Caco-2 (cell line): ENCODE results near the gene KBTBD13. TPM values are rescaled to one million over a fixed set of nuclear protein-coding genes. Genes with fewer than 3 reads are reported as not detected.

Source experiments
- BruUV-seq: library from RNA; stranded (reverse); fragments of 400-500 nt; replicated peaks from 2 replicates; lab custom pipeline; 2021; lab: Mats Ljungman, UMichigan
- CTCF ChIA-PET: fragments of 300-600 bp; sonication (Branson Sonifier 250); formaldehyde crosslinking; loops from one replicate; lab custom pipeline; 2022; ENCODE audit warnings: antibody characterized with exemption; lab: Charles Lee
- POLR2A ChIA-PET: fragments of 300-600 bp; sonication (Branson Sonifier 250); formaldehyde crosslinking; loops from one replicate; lab custom pipeline; 2022; ENCODE audit warnings: antibody characterized with exemption; lab: Charles Lee
- DNase-seq, 2 experiments: peaks; one replicate each; pipeline versions ENCODE4 v3.0.0 to v3.0.0-alpha.2; 2020 to 2022
- H3K27me3 ChIP-seq: replicated peaks from 2 replicates; pipeline ENCODE4 v1.6.0; 2011; ENCODE audit warnings: low read length; ENCODE audit not compliant: control insufficient read depth, insufficient read depth
- H3K36me3 ChIP-seq: 2 replicates; pipeline ENCODE4 v1.5.1; 2011; ENCODE audit warnings: low read length; ENCODE audit not compliant: control insufficient read depth, insufficient read depth
- H3K4me1 ChIP-seq: fragments of 250-450 bp; sonication (Bioruptor Pico); 2 replicates; pipeline ENCODE4 v1.5.1; 2020; ENCODE audit warnings: mild to moderate bottlenecking
- H3K4me3 ChIP-seq: 2 replicates; pipeline ENCODE4 v1.5.1; 2011; ENCODE audit warnings: low read depth, mild to moderate bottlenecking, control low read depth, low read length
- H3K9me3 ChIP-seq: fragments of 250-450 bp; sonication (Bioruptor Pico); 2 replicates; pipeline ENCODE4 v1.5.1; 2020; ENCODE audit warnings: mild to moderate bottlenecking, moderate library complexity
- H3K27ac Mint-ChIP-seq: one replicate; pipeline ENCODE4 v1.8.0; 2022; ENCODE audit warnings: mixed read lengths; ENCODE audit not compliant: unreplicated experiment
- H3K27me3 Mint-ChIP-seq: one replicate; pipeline ENCODE4 v1.8.0; 2022; ENCODE audit warnings: mixed read lengths; ENCODE audit not compliant: insufficient read depth, unreplicated experiment
- H3K36me3 Mint-ChIP-seq: one replicate; pipeline ENCODE4 v1.8.0; 2022; ENCODE audit warnings: mild to moderate bottlenecking, mixed read lengths; ENCODE audit not compliant: insufficient read depth, unreplicated experiment
- H3K4me1 Mint-ChIP-seq: one replicate; pipeline ENCODE4 v1.8.0; 2022; ENCODE audit warnings: low read depth, mixed read lengths; ENCODE audit not compliant: unreplicated experiment
- H3K4me3 Mint-ChIP-seq: one replicate; pipeline ENCODE4 v1.8.0; 2022; ENCODE audit warnings: mild to moderate bottlenecking, moderate library complexity, mixed read lengths; ENCODE audit not compliant: unreplicated experiment
- H3K9me3 Mint-ChIP-seq: one replicate; pipeline ENCODE4 v1.8.0; 2022; ENCODE audit warnings: mixed read lengths; ENCODE audit not compliant: unreplicated experiment
- intact Hi-C: fragments of 100-400 bp; cut with micrococcal nuclease; formaldehyde crosslinking; loops from one replicate; pipeline ENCODE4 v1.10.0; 2022; ENCODE audit not compliant: unreplicated experiment
- total RNA-seq: library from RNA; stranded (reverse); gene quantifications from 2 replicates; pipeline ENCODE4 v1.2.3, GENCODE V29; 2022
- TF ChIP-seq, protein P1 (sequence below), 2 experiments: fragments of 200-600 bp in 1 of 2; IDR thresholded peaks; 1 replicate in 1 of 2; 2 replicates in 1 of 2; pipeline versions ENCODE4 v1.5.1 to v1.8.0; 2011 to 2022; ENCODE audit warnings: antibody characterized with exemption in 1 of 2, control low read depth in 1 of 2, inconsistent platforms in 1 of 2, low read depth in 1 of 2, low read length in 1 of 2, mild to moderate bottlenecking in 1 of 2, moderate library complexity in 1 of 2; ENCODE audit not compliant: insufficient read depth in 1 of 2, severe bottlenecking in 1 of 2, unreplicated experiment in 1 of 2

Gene KBTBD13
- total RNA-seq, 1 experiment from 2014 or later, result not detected

DNA sequence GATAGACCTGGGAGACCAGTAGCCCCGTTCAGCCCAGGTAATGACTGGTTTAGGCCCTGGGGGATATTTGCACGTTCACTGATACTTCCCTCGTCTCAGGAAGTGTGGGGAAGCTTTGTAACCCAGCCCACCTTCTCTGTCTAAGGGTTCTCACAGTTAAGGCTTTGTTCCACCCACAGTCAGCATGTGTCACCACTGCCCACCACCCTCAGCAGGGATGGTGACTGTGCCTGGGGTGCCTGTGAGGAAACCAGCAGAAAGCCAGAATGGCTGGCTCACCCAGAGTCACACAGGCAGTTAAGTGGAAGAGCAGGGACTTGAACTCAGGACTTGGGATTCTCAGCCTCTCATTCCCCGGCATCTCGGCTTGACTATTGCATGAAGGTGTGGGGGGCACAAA lies 5.2 kb downstream of the KBTBD13 start:
- ChIA-PET CTCF (interaction anchor here (1.0 to 3.2 kb wide), 5 partner anchors 13 to 48 kb away, joined by 4 to 42 read pairs (median 4); no protein-coding TSS in a partner anchor), POLR2A (no interaction called here)
- no TSS peak for BruUV-seq
- H3K9me3 ChIP-seq, result no peaks in the 10 kb centered on the region
- H3K27ac Mint-ChIP-seq, result no peak overlapping the region
- H3K4me1 ChIP-seq, result peaks cover 41% of the 10 kb centered on the region
- TF ChIP-seq, protein P1, sequence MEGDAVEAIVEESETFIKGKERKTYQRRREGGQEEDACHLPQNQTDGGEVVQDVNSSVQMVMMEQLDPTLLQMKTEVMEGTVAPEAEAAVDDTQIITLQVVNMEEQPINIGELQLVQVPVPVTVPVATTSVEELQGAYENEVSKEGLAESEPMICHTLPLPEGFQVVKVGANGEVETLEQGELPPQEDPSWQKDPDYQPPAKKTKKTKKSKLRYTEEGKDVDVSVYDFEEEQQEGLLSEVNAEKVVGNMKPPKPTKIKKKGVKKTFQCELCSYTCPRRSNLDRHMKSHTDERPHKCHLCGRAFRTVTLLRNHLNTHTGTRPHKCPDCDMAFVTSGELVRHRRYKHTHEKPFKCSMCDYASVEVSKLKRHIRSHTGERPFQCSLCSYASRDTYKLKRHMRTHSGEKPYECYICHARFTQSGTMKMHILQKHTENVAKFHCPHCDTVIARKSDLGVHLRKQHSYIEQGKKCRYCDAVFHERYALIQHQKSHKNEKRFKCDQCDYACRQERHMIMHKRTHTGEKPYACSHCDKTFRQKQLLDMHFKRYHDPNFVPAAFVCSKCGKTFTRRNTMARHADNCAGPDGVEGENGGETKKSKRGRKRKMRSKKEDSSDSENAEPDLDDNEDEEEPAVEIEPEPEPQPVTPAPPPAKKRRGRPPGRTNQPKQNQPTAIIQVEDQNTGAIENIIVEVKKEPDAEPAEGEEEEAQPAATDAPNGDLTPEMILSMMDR (IDR thresholded peaks at IDR 0.05; ENCODE audit: insufficient read depth in 1 of 2, low read depth in 1 of 2, low read length in 1 of 2, severe bottlenecking in 1 of 2, unreplicated experiment in 1 of 2), result no peak
- H3K4me3 ChIP-seq, result no peak overlapping the region
- no peak overlapping the region for H3K4me3 Mint-ChIP-seq
- no peaks in the 10 kb centered on the region for H3K36me3 ChIP-seq
- no peaks in the 10 kb centered on the region for H3K27me3 ChIP-seq
- H3K36me3 Mint-ChIP-seq, result peaks cover 6% of the 10 kb centered on the region
- DNase-seq, result no peak
- H3K4me1 Mint-ChIP-seq, result peaks cover 48% of the 10 kb centered on the region
- H3K9me3 Mint-ChIP-seq, result no peaks in the 10 kb centered on the region
- no peaks in the 10 kb centered on the region for H3K27me3 Mint-ChIP-seq
- intact Hi-C loops, result no loop called here

DNA sequence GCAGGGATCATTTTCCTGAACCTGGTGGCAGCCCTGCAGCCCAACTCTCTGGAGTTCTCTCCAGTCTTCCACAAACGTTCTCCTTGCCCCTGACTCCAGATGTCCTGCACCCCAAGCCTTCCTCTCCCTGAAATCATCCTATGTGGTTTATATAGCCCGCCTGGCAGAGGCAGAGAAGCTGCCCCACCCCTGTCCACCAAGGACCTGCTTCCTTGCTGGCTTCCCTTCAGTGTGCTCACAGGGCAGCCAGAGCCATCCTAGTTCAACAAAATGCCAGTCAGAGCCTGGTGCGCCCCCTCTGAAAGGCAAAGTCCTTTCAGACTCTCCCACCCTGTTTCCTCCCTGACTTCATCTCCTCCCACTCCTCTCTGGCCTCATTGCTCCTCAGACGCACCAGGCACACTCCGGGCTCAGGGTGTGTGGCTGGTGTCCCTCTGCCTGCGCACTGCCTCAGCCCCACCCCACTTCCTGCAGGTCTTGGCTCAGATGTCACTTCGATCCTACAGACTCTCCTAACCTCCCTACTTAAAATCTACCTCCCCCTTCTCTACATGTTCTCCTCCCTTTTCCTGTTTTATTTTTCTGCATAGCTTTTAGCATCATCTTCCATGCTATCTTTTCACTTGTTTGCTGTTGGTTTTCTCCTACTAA lies 5.9 kb downstream of the KBTBD13 start:
- TF ChIP-seq, protein P1 (IDR thresholded peaks at IDR 0.05; ENCODE audit: insufficient read depth in 1 of 2, low read depth in 1 of 2, low read length in 1 of 2, severe bottlenecking in 1 of 2, unreplicated experiment in 1 of 2), result no peak
- peaks cover 55% of the 10 kb centered on the region for H3K4me1 Mint-ChIP-seq
- intact Hi-C loops, result no loop called here
- Histone ChIP-seq H3K27me3 (no peaks in the 10 kb centered on the region), H3K36me3 (no peaks in the 10 kb centered on the region), H3K4me1 (peaks cover 48% of the 10 kb centered on the region), H3K9me3 (no peaks in the 10 kb centered on the region), H3K4me3 (no peak overlapping the region)
- no peaks in the 10 kb centered on the region for H3K27me3 Mint-ChIP-seq
- ChIA-PET CTCF (interaction anchor here (0.6 to 3.2 kb wide), 8 partner anchors 14 to 354 kb away, joined by 3 to 42 read pairs (median 6); no protein-coding TSS in a partner anchor), POLR2A (interaction anchor here (0.6 kb wide), 1 partner anchor 16 kb away, joined by 6 read pairs; no protein-coding TSS in a partner anchor)
- peaks cover 6% of the 10 kb centered on the region for H3K36me3 Mint-ChIP-seq
- no peak for DNase-seq
- H3K9me3 Mint-ChIP-seq, result no peaks in the 10 kb centered on the region
- H3K4me3 Mint-ChIP-seq, result no peak overlapping the region
- H3K27ac Mint-ChIP-seq, result no peak overlapping the region
- no TSS peak for BruUV-seq

DNA sequence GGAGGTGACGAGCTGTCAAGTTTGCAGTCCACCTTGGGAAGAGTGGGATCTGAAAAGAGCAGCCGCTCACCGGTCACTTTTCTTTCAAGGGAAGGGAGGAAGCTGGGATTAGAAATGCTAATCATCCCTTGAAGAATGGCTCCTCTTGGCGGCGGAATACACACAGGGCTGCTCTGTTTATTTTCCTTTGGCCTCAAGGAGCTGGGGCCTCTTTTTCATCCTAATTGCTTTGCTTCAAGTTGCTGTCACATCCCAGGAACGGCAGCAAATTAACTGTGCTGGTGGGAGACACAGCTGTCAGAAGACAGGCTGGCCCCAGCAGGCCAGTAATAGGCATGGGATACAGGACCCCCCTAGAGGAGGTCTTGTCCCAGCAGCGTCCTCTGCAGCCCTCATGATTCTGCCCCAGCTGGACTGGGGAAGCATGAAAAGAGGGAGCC lies 6.7 kb downstream of the KBTBD13 start:
- TF ChIP-seq, protein P1 (IDR thresholded peaks at IDR 0.05; ENCODE audit: insufficient read depth in 1 of 2, low read depth in 1 of 2, low read length in 1 of 2, severe bottlenecking in 1 of 2, unreplicated experiment in 1 of 2), result peak in 1 of 2 experiments; percentile 40
- no peaks in the 10 kb centered on the region for H3K9me3 ChIP-seq
- no peak overlapping the region for H3K4me3 Mint-ChIP-seq
- intact Hi-C loops, result loop anchor here (1.0 kb wide), 1 partner anchor 50 kb away; no protein-coding TSS in a partner anchor
- peaks cover 57% of the 10 kb centered on the region for H3K4me1 ChIP-seq
- H3K27me3 ChIP-seq, result no peaks in the 10 kb centered on the region
- DNase-seq, result peak in 1 of 2 experiments; percentile 39
- H3K9me3 Mint-ChIP-seq, result no peaks in the 10 kb centered on the region
- peak overlapping the region; percentile 18 for H3K27ac Mint-ChIP-seq
- peaks cover 63% of the 10 kb centered on the region for H3K4me1 Mint-ChIP-seq
- H3K4me3 ChIP-seq, result no peak overlapping the region
- ChIA-PET POLR2A (no interaction called here), CTCF (interaction anchor here (0.6 to 3.2 kb wide), 14 partner anchors 15 to 355 kb away, joined by 3 to 42 read pairs (median 4); partner anchors contain the start of gene SLC51B)
- no TSS peak for BruUV-seq
- no peaks in the 10 kb centered on the region for H3K36me3 ChIP-seq
- peaks cover 6% of the 10 kb centered on the region for H3K36me3 Mint-ChIP-seq
- no peaks in the 10 kb centered on the region for H3K27me3 Mint-ChIP-seq
